Measurements from ENCODE around the gene RPRM.
"Not testable (repeated sequence)": the region's sequence is repeated elsewhere in the genome, so short reads cannot be mapped to it uniquely, and the experiment has no call there.

Gene RPRM

DNA sequence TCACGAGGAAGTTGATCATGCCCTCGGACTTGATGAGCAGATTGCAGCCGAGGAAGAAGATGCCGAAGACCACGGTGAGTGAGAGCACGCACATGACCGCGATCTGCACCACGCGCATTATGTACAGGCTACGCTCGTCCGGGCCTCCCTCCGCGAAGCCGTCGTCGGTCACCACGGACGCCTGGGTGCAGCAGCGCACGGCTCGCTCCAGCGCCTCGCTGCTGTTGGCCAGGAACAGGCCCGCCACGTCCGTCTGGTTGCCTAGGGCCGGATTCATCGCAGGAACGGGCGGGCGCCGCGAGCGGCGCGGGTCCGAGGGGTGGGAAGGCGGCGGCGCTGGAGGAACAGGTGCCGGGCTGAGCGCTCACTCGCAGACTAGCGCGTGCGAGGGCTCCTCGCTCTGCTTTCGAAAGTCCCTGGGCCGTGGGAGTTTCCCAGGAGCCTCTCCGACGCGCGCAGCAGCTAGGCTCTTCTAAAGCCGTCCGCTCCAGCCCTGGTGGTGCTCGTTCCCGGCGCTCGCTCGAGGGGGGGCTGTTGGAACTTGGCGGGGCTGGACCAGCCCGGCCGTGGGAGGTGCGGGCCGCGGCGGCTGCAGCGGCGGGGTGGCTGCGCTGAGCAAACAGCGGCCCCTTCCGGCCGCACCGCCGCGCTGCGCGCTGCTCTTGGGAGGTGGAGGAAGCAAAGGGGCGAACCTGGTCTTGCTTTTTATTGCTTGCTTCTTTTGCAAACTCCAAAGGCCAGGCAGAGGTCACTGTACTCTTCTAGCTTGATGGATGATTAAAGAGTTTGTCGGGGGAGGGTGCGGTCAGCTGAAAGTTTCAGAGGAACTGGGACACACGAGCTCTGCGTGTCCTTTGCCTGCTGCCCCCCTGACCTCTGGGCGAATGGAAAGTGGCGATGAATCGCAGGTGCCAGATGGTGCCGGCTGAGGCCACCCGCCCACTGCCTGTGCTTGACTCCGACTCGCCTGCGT, at the start of gene RPRM:
RPRM (minus strand) TSS at position 474 of the 973 bp plus-strand sequence; CDS start at position 277, 197 bp downstream.
- DNase-seq (ENCODE audit: low read depth in 2 of 2), result peak; percentile 16 to 36

- peak in 1 of 2 donors; percentile 26 for DNase-seq (ENCODE audit: low read depth in 2 of 2)
Observed at GRCh38 chr2:153519257-153519875, 40.8 kb upstream of the RPRM start.

DNA sequence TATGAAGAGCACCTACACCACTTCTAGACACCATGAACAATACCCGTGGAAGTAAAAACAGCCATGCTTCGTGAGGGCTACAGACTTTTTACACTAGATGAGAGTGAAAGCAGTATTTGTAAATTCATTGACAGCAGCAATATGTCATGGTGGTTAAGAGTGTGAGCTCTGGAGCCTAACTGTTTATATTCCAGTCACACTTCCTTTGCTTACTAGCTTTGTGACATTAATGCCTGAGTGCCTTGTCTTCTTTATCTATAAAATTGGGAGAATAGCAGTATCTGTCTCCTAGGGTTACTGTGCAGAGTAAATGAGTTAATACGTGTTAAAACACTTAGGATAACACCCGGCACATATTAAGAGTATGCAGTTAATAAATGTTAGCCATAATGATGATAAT, 33.8 kb upstream of the RPRM start:
- DNase-seq (ENCODE audit: low read depth in 2 of 2), result no peak

DNA sequence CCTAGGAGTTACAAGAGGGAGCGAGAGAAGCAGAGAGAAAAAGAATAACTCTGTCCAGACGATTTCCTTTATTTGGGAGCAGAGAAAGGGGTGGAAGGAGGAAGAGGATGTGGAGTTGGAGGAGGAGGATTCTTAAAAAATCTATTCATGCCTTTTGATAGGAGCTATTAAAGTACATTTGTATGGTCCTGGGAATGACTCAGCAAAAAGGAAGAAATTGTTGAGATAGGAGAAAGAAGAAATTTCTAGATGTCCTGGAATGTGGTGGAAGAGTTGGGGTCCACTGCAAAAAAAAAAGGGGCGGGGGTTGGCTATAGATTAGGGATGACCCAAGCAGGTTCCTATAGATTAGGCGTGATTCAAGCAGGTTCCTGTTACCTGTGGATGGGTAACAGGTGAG, 32.4 kb upstream of the RPRM start:
- no peak for DNase-seq (ENCODE audit: low read depth in 2 of 2)

GRCh38 chr2:153509133-153509532, 30.6 kb upstream of the RPRM start:
- DNase-seq (ENCODE audit: low read depth in 2 of 2), result no peak

GRCh38 chr2:153506499-153506898, 27.9 kb upstream of the RPRM start:
- DNase-seq (ENCODE audit: low read depth in 2 of 2), result not testable (repeated sequence)

- no peak for DNase-seq (ENCODE audit: low read depth in 2 of 2)
Observed at GRCh38 chr2:153499439-153499838, 20.9 kb upstream of the RPRM start.

DNA sequence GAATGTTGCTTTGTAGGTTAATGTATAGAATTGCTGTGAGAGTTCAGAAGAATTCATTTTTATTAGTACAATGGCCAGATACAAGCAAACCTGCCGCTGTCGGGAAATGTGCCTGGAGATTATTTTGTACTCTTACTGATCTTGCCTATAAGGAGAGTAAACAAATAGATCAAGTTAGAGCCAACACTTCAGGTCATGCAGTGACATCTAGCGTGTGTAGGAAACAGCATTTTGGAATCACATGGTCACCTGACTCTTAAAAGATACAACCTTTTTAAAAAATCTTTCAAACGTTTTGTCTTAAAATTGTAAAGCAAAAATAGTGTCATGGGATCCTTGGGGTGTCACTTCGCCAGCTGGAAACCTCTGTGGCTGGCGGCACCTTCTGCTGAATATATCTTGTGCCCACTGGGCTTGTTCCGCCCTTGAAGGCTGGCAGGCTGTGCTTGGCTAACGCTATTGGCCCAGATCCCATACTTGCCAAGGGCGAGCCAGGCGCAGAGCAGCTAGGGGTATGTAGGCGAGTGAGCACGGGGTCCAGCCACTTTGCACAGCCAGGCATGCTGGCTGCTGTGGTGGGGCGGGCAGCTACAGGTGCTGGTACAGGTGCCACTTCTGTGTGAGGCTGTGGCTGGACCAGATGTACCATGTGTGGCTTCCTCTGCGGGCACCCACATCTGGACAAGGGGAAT, 19.5 kb upstream of the RPRM start:
- DNase-seq (ENCODE audit: low read depth in 2 of 2), result no peak

GRCh38 chr2:153495725-153496124, 17.2 kb upstream of the RPRM start:
- no peak for DNase-seq (ENCODE audit: low read depth in 2 of 2)

DNA sequence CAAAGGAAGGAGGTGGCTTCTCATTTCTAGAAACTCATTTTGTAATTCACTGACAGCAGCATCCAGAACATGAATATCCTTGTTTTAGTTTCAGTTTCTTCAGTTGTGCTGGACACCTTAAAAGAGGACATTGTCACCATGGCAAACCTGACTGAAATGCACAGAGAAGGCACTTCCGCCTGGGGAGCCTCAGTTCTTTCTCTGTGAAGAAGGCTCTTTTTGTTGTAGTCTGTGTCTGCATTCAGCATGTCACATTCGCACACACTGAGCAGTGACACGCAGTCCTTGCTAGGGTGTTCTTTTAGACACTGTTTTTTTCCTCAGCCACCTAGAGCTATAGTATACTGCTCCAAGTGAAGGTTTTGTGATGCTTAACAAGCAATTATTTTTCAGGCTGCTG, 9.5 kb upstream of the RPRM start:
- DNase-seq (ENCODE audit: low read depth in 2 of 2), result no peak

- DNase-seq (ENCODE audit: low read depth in 2 of 2), result no peak
Observed at GRCh38 chr2:153487448-153487847, 8.9 kb upstream of the RPRM start.

GRCh38 chr2:153479573-153479972, 1.0 kb upstream of the RPRM start:
- DNase-seq (ENCODE audit: low read depth in 2 of 2), result no peak

- no peak for DNase-seq (ENCODE audit: low read depth in 2 of 2)
Observed at GRCh38 chr2:153477636-153478288, 800 bp downstream of the RPRM start.

DNA sequence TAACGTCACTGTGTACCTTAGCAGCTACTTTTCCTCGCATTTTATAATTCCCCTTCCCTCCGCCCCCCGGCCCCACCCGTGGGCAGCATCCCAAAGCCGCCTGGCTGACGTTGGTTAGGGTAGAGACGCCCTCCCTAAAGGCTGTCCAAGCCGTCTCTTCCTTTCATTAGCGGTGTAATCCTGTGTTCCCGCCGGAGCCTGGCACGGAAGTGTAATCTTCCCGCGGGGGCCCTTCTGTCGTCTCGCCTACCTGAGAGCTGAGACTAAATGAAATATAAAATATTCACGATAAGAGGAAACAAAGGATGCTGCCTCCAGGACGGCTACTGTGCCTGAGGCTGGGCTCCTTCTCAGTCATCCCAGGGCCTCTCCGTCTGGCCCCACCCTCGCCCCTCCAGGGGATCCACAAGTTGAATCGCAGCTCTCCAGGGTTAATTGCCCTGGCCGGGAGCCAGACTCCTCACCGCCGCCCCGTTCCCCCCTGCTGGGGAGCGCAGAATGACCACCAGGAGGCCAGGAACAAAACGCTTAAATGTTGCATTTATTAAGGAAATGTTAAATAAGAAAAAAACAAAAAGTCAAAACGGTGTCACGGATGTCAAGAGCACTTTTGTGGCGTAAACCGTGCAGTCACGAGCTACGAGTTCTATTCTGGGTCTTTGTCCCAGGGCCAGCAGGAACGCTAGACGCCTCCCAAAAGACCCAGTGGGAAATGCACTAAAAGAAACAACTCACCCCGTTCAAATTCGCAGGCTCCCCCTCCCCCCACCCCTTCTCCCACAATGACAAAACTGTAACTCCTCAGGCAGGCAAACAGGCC, 1.5 kb downstream of the RPRM start:
- no peak for DNase-seq (ENCODE audit: low read depth in 2 of 2)

GRCh38 chr2:153476491-153476815, 2.1 kb downstream of the RPRM start:
- DNase-seq (ENCODE audit: low read depth in 2 of 2), result no peak

DNA sequence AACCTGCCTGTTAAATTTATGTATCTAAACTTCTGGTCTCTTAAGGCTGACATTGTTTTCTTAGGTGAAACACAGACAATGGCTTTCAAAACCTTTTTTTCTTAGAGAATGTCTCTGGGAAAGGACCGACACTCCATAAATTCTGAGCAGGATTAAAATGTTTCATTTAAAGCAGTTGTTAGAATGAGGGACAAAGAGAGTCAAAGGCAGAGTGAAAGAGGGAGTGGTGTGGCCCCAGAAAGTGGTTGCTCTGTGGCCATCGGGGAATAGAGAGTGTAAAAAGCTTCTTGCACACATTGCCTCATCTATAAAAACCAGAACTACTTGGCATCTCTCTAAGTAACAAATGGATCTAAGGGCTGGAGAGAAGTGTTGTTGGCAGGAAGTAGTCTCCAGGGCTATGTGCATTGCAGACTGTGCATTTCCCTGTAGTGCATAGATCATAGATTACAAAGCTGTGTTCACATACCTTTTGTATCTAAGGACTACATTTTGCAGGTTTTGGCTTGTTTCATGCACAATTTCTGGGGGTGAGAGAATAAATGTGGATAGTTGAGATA, 3.6 kb downstream of the RPRM start:
- no peak for DNase-seq (ENCODE audit: low read depth in 2 of 2)

DNA sequence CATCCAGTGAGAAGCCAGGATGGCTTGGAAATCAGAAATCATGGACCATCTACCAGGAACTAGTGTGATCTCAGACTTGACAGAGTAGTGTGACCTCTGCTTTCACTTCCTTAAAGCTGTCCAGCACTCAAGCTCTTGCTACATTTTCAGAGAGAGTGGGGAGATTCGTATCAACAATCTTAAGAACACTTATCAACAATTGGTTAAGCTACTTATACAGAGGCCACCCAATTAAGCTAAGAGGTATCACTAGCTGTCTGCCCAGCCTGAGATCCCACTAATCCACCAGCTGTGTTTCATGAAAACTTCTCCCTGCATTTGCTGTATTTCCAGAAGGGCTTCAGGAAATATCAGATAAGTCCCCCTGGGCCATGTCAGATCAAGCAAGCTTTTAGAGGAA, 4.2 kb downstream of the RPRM start:
- DNase-seq (ENCODE audit: low read depth in 2 of 2), result no peak

GRCh38 chr2:153470867-153471266, 7.7 kb downstream of the RPRM start:
- no peak for DNase-seq (ENCODE audit: low read depth in 2 of 2)

DNA sequence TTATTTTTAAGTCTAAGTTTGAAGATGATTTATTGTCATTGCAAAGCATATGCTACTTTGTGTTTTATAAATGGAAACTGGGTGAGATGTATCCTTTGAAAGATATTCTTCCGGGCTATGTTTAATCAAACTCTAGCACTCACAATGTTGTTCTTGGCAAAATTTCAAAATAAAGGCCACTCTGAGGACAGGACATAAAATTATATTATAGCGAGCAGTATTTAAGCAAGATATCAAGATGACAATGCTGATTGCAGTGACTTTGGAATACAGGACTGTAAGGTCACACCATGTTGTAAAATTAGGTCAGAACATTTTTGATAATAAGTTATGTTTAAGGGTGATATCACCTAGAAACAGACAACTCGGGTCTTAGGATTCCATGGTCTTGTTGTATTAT, 14.2 kb downstream of the RPRM start:
- no peak for DNase-seq (ENCODE audit: low read depth in 2 of 2)

DNA sequence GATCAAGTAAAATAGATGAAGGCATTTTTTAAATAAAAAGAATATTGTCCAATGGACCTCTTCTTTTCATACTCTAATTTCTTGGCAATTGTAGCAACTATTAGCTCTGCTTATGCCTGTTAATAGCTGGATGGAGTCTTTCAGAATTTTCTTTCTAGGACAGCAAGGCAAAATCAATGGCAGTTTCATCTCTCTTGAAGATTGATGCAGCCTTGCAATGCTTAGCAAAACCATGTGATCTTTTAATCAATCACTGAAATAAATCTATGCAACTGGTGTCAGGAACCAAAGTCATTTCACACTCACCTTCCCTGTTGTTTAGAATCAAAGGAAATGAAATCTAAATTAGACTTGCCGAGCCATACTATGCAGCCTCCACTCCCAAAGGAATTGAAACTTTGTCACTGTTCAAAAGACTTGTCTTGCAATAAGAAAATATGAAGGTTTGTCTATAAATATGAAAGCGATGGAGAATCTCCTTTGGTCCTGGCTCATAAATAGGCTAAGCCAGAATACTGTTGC, 16.2 kb downstream of the RPRM start:
- DNase-seq (ENCODE audit: low read depth in 2 of 2), result no peak

GRCh38 chr2:153461453-153461852, 17.1 kb downstream of the RPRM start:
- DNase-seq (ENCODE audit: low read depth in 2 of 2), result no peak
